HepG2 (cell line): ENCODE data around the gene SAMD4B. TPM values are rescaled to one million over a fixed set of nuclear protein-coding genes. Genes with fewer than 3 reads are reported as not detected.

ENCODE experiments used
- BCL6 ChIP-seq: IDR thresholded peaks from 2 replicates; pipeline ENCODE4 v1.6.1; 2016; ENCODE audit warnings: missing genetic modification reagents, missing compliant biosample characterization
- GATAD1 ChIP-seq: IDR thresholded peaks from 2 replicates; pipeline ENCODE4 v1.6.1; 2016; ENCODE audit warnings: missing genetic modification reagents, missing compliant biosample characterization
- HBP1 ChIP-seq: IDR thresholded peaks from 2 replicates; pipeline ENCODE4 v1.6.1; 2016; ENCODE audit warnings: low read depth, control low read depth
- MEF2D ChIP-seq: sonication (generic); formaldehyde crosslinking; IDR thresholded peaks from 2 replicates; pipeline ENCODE4 v1.5.1; 2020; ENCODE audit warnings: mild to moderate bottlenecking, missing genetic modification reagents
- POLR2A ChIP-seq, 2 experiments: IDR thresholded peaks; 2 replicates each; pipeline ENCODE4 v1.6.1; 2011; ENCODE audit warnings: low read depth in 2 of 2, low read length in 2 of 2, mild to moderate bottlenecking in 1 of 2, moderate library complexity in 1 of 2; ENCODE audit not compliant: insufficient read depth in 1 of 2
- REST ChIP-seq, 2 experiments: IDR thresholded peaks; 2 replicates each; pipeline ENCODE4 v1.6.1; 2011 to 2012; ENCODE audit warnings: low read length in 2 of 2, borderline replicate concordance in 1 of 2, low read depth in 1 of 2, mild to moderate bottlenecking in 1 of 2, moderate library complexity in 1 of 2
- SAFB2 ChIP-seq: sonication (generic); formaldehyde crosslinking; IDR thresholded peaks from 2 replicates; pipeline ENCODE4 v1.5.1; 2020; ENCODE audit warnings: missing genetic modification reagents, low read depth, mild to moderate bottlenecking, borderline replicate concordance
- SRY ChIP-seq: sonication (generic); formaldehyde crosslinking; IDR thresholded peaks from 2 replicates; pipeline ENCODE4 v1.8.0; 2022; ENCODE audit warnings: mild to moderate bottlenecking, missing genetic modification reagents
- XBP1 ChIP-seq: sonication (generic); formaldehyde crosslinking; IDR thresholded peaks from 2 replicates; pipeline ENCODE4 v1.5.0; 2020; ENCODE audit warnings: missing genetic modification reagents
- YY1 ChIP-seq: IDR thresholded peaks from 2 replicates; pipeline ENCODE4 v1.6.1; 2011; ENCODE audit warnings: low read length, low read depth, moderate library complexity, mild to moderate bottlenecking; ENCODE audit not compliant: insufficient read depth, insufficient replicate concordance
- ZGPAT ChIP-seq: IDR thresholded peaks from 2 replicates; pipeline ENCODE4 v1.6.1; 2016; ENCODE audit warnings: mild to moderate bottlenecking
- ZNF281 ChIP-seq: sonication (generic); formaldehyde crosslinking; IDR thresholded peaks from 2 replicates; pipeline ENCODE4 v1.4.0; 2020; ENCODE audit warnings: missing genetic modification reagents, borderline replicate concordance
- ZNF367 ChIP-seq: sonication (generic); formaldehyde crosslinking; IDR thresholded peaks from 2 replicates; pipeline ENCODE4 v1.4.0; 2020; ENCODE audit warnings: missing genetic modification reagents, borderline replicate concordance
- ZNF496 ChIP-seq: sonication (generic); formaldehyde crosslinking; IDR thresholded peaks from 2 replicates; pipeline ENCODE4 v1.8.1; 2023; ENCODE audit warnings: mild to moderate bottlenecking, moderate library complexity, missing genetic modification reagents; ENCODE audit not compliant: insufficient replicate concordance
- ZNF607 ChIP-seq: sonication (generic); formaldehyde crosslinking; IDR thresholded peaks from 2 replicates; pipeline ENCODE4 v1.5.1; 2020; ENCODE audit warnings: missing genetic modification reagents, mild to moderate bottlenecking, borderline replicate concordance
- ZNF7 ChIP-seq: IDR thresholded peaks from 2 replicates; pipeline ENCODE4 v1.6.1; 2016; ENCODE audit warnings: missing biosample characterization, missing genetic modification reagents
- ZNF784 ChIP-seq: sonication (generic); formaldehyde crosslinking; IDR thresholded peaks from 2 replicates; pipeline ENCODE4 v1.5.1; 2020; ENCODE audit warnings: missing genetic modification reagents, mild to moderate bottlenecking, borderline replicate concordance
- ZNF839 ChIP-seq: sonication (generic); formaldehyde crosslinking; IDR thresholded peaks from 2 replicates; pipeline ENCODE4 v1.4.0; 2020; ENCODE audit warnings: missing genetic modification reagents, mild to moderate bottlenecking, borderline replicate concordance
- polyA plus RNA-seq, 8 experiments: library from polyadenylated mRNA; depleted of rRNA in 3 of 8; stranded (reverse) in 7 of 8; unstranded in 1 of 8; fragments of >200 nt; fragmentation: Illumina TruSeq in 4 of 8; extraction: Trizol in 4 of 8; gene quantifications; 2 replicates each; pipeline versions ENCODE4 v1.2.1 to v1.2.3, GENCODE V29; 2011 to 2016; ENCODE audit warnings: low read depth in 4 of 8, missing spikeins in 1 of 8, mixed read lengths in 1 of 8; ENCODE audit not compliant: insufficient read depth in 1 of 8
- total RNA-seq, 5 experiments: library from RNA; depleted of rRNA; stranded (reverse); fragments of >200 nt; fragmentation: Illumina TruSeq; extraction: Trizol; gene quantifications; 2 replicates each; pipeline ENCODE4 v1.2.3, GENCODE V29; 2016; ENCODE audit warnings: low read depth in 1 of 5

The SAMD4B gene
- total and polyA plus RNA-seq, 2 of the 13 experiments (the other 11 are each of a cell fraction or from before 2014, with no cell fraction given), result 26.0 to 31.8 TPM

GRCh38 chr19:39411081-39411831, 69.0 kb downstream of the SAMD4B start (continued):
- TF ChIP-seq REST (IDR thresholded peaks at IDR 0.05; ENCODE audit: borderline replicate concordance in 1 of 2, low read depth in 1 of 2, low read length in 2 of 2), result peak in 1 of 2 experiments; percentile 32; a peak in 1 of 4 replicates
- TF ChIP-seq XBP1, result no peak
- peak; percentile 38; the same call in 1 of the 2 replicates for TF ChIP-seq GATAD1 (CRISPR knock-in tag)
- 0 out of 2 replicates have a peak, but pooled peaks have one; percentile 25 for TF ChIP-seq MEF2D (CRISPR knock-in tag)
- peak in 1 of 2 experiments; percentile 65; a peak in 2 of 4 replicates for TF ChIP-seq POLR2A (IDR thresholded peaks at IDR 0.05; ENCODE audit: insufficient read depth in 1 of 2, low read depth in 2 of 2, low read length in 2 of 2)
- TF ChIP-seq ZNF784 (CRISPR knock-in tag), result peak; percentile 24; the same call in 1 of the 2 replicates
- TF ChIP-seq BCL6, result 0 out of 2 replicates have a peak, but pooled peaks have one; percentile 26
- 0 out of 2 replicates have a peak, but pooled peaks have one; percentile 13 for TF ChIP-seq ZGPAT (CRISPR knock-in tag)
- TF ChIP-seq ZNF7, result no peak
- TF ChIP-seq ZNF607, result peak; percentile 35; the same call in 1 of the 2 replicates
- no peak for TF ChIP-seq ZNF496 (CRISPR knock-in tag)
- TF ChIP-seq SAFB2 (CRISPR knock-in tag), result no peak
- TF ChIP-seq YY1, result peak; percentile 53
- TF ChIP-seq ZNF839, result 0 out of 2 replicates have a peak, but pooled peaks have one; percentile 47
- peak; percentile 73; the same call in 1 of the 2 replicates for TF ChIP-seq SRY (CRISPR knock-in tag)
- no peak for TF ChIP-seq ZNF367 (CRISPR knock-in tag)
- TF ChIP-seq HBP1 (CRISPR knock-in tag), result peak; percentile 74; the same call in 1 of the 2 replicates
- peak; percentile 88 for TF ChIP-seq ZNF281 (CRISPR knock-in tag)
